WTC11 (cell line): ENCODE measurements around the gene HIP1.

Source experiments
- IRF2 ChIP-seq: sonication (generic); formaldehyde crosslinking; IDR thresholded peaks from 2 replicates; pipeline ENCODE4 v1.8.0; 2022; ENCODE audit warnings: low read depth, missing genetic modification reagents, borderline replicate concordance
- TF ChIP-seq, protein P1 (sequence below): fragments of 200-600 bp; IDR thresholded peaks from 2 replicates; pipeline ENCODE4 v1.8.0; 2022; ENCODE audit warnings: antibody characterized with exemption

DNA sequence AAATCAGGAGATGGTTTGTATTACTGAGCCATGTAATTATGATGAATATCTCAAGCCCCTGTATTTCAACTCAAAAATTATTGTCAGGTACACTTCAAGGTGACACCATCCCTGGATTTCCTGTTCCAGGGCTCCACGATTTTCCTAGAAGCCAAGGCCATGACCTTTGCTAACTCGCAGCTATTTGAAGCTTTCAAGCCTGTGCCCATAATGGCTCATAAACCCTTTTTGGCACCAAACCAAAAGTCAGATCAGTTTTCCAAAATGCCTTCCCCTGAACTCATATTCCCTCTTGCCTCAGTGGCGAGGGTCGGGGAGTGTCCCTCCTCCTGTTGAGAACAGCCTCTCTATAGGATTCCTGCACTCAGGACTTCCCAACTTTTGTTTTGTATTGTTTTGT, 70.8 kb downstream of the HIP1 start:
- TF ChIP-seq, protein P1, sequence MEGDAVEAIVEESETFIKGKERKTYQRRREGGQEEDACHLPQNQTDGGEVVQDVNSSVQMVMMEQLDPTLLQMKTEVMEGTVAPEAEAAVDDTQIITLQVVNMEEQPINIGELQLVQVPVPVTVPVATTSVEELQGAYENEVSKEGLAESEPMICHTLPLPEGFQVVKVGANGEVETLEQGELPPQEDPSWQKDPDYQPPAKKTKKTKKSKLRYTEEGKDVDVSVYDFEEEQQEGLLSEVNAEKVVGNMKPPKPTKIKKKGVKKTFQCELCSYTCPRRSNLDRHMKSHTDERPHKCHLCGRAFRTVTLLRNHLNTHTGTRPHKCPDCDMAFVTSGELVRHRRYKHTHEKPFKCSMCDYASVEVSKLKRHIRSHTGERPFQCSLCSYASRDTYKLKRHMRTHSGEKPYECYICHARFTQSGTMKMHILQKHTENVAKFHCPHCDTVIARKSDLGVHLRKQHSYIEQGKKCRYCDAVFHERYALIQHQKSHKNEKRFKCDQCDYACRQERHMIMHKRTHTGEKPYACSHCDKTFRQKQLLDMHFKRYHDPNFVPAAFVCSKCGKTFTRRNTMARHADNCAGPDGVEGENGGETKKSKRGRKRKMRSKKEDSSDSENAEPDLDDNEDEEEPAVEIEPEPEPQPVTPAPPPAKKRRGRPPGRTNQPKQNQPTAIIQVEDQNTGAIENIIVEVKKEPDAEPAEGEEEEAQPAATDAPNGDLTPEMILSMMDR: no peak
- no peak for TF ChIP-seq IRF2 (CRISPR knock-in tag)
